ENCODE data around the gene RPS4Y2.

RPS4Y2 gene

DNA sequence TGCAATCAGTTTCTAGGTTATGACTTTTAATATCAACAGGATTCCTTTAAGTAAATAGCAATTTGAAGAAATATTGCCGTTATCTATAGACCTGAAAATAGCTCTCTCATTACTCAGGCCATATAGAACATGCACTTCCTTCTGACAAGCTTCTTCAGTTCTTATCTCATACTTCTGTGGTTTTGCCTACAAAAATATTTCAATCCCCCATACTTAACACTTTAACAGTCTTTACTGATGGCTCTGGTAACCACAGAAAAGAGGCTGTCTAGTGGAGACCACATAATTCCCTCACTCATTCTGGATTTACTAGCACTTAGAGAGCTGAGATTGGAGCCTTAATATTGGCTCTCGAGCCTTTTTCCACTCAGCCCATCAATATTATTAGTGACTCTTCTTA lies 46.8 kb downstream of the RPS4Y2 start:
- DNase-seq (ENCODE audit: low spot score) = no peak
- in situ Hi-C loops (cut with MboI; ENCODE audit: low sequenced_read_pairs, unreplicated experiment) = no loop called here

GRCh38 chrY:20806243-20806642 lies 50.3 kb downstream of the RPS4Y2 start:
- in situ Hi-C loops (cut with MboI; ENCODE audit: low sequenced_read_pairs, unreplicated experiment) = no loop called here
- TF ChIP-seq, protein P1, sequence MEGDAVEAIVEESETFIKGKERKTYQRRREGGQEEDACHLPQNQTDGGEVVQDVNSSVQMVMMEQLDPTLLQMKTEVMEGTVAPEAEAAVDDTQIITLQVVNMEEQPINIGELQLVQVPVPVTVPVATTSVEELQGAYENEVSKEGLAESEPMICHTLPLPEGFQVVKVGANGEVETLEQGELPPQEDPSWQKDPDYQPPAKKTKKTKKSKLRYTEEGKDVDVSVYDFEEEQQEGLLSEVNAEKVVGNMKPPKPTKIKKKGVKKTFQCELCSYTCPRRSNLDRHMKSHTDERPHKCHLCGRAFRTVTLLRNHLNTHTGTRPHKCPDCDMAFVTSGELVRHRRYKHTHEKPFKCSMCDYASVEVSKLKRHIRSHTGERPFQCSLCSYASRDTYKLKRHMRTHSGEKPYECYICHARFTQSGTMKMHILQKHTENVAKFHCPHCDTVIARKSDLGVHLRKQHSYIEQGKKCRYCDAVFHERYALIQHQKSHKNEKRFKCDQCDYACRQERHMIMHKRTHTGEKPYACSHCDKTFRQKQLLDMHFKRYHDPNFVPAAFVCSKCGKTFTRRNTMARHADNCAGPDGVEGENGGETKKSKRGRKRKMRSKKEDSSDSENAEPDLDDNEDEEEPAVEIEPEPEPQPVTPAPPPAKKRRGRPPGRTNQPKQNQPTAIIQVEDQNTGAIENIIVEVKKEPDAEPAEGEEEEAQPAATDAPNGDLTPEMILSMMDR (IDR thresholded peaks at IDR 0.05; ENCODE audit: borderline replicate concordance, control extremely low read depth, extremely low read depth, insufficient read depth, missing control alignments) = no peak
- DNase-seq (ENCODE audit: low spot score) = no peak

More for the DNA sequence above, 46.8 kb downstream of the RPS4Y2 start:
- TF ChIP-seq, protein P1 (IDR thresholded peaks at IDR 0.05; ENCODE audit: borderline replicate concordance, control extremely low read depth, extremely low read depth, insufficient read depth, missing control alignments) = no peak

DNA sequence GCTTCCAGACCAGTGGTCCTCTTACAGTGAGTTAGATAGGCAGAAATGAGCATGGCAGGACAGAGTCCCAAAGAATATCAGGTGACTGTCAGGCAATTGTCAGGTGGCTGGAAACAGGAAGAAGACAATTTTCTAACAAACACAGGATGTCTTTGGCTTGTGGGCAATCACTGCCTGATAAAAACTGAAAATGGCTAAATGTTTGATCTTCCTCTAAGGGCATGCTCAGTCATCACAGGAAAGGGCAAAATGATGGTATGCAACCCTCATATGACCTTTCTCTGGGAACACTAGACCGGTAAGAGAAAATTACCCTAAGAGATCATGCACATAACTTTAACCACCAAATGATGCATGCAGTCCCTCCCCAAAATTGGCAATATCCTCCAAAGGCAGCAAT lies 57.6 kb downstream of the RPS4Y2 start:
- TF ChIP-seq, protein P1 (IDR thresholded peaks at IDR 0.05; ENCODE audit: borderline replicate concordance, control extremely low read depth, extremely low read depth, insufficient read depth, missing control alignments) = no peak
- no peak for DNase-seq (ENCODE audit: low spot score)
- in situ Hi-C loops (cut with MboI; ENCODE audit: low sequenced_read_pairs, unreplicated experiment) = no loop called here

GRCh38 chrY:20814794-20815193 lies 58.9 kb downstream of the RPS4Y2 start:
- no peak for DNase-seq (ENCODE audit: low spot score)
- TF ChIP-seq, protein P1 (IDR thresholded peaks at IDR 0.05; ENCODE audit: borderline replicate concordance, control extremely low read depth, extremely low read depth, insufficient read depth, missing control alignments) = no peak

DNA sequence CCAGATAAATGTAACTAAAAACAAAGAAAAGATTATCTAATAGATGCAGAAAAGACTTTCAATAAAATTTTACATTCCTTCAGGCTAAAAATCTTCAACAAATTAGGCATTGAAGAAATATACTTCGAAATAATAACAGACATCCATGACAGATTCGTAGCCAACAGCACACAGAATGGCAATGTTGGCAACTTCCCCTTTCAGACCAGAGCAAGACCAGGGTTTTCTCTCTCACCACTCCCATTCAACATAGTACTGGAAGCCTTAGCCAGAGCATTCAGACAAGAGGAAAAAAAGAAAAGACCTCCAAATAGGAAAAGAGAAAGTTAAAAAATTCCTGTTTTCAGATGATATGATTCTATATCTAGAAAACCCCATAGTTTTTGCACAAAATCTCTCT lies 61.2 kb downstream of the RPS4Y2 start:
- no peak for DNase-seq (ENCODE audit: low spot score)
- in situ Hi-C loops (cut with MboI; ENCODE audit: low sequenced_read_pairs, unreplicated experiment) = no loop called here
- TF ChIP-seq, protein P1 (IDR thresholded peaks at IDR 0.05; ENCODE audit: borderline replicate concordance, control extremely low read depth, extremely low read depth, insufficient read depth, missing control alignments) = no peak

More at GRCh38 chrY:20814794-20815193, 58.9 kb downstream of the RPS4Y2 start:
- in situ Hi-C loops (cut with MboI; ENCODE audit: low sequenced_read_pairs, unreplicated experiment) = no loop called here
